Tibial artery (tissue), 4 donors: Measurements from ENCODE around the gene GALNT7.

Source experiments
- DNase-seq, 2 donors: peaks; one replicate each; pipeline ENCODE4 v3.0.0-alpha.2; 2019
- H3K27ac ChIP-seq, 2 donors: fragments of 200-600 bp; sonication (generic) in 1 of 2; 1 replicate in 1 of 2; 2 replicates in 1 of 2; pipeline ENCODE4 v1.5.1; 2018 to 2019; ENCODE audit warnings: mild to moderate bottlenecking in 1 of 2
- H3K27me3 ChIP-seq, 2 donors: fragments of 200-600 bp; sonication (generic) in 1 of 2; one replicate each; pipeline versions ENCODE4 v1.5.1 to v1.6.0; 2016 to 2019
- H3K36me3 ChIP-seq, 3 donors: fragments of 200-600 bp; sonication (generic) in 2 of 3; one replicate each; pipeline ENCODE4 v1.5.1; 2016 to 2019; ENCODE audit warnings: mild to moderate bottlenecking in 2 of 3
- H3K4me1 ChIP-seq, 4 donors: fragments of 200-600 bp; sonication (generic) in 2 of 4; 1 replicate in 3 of 4; 2 replicates in 1 of 4; pipeline ENCODE4 v1.5.1; 2016 to 2019
- H3K4me3 ChIP-seq, 2 donors: fragments of 200-600 bp; sonication (generic) in 1 of 2; 1 replicate in 1 of 2; 2 replicates in 1 of 2; pipeline ENCODE4 v1.5.1; 2018 to 2019; ENCODE audit warnings: mild to moderate bottlenecking in 2 of 2
- H3K9me3 ChIP-seq, 3 donors: fragments of 200-600 bp; sonication (generic) in 1 of 3; one replicate each; pipeline ENCODE4 v1.5.1; 2016 to 2019
- intact Hi-C: fragments of 100-400 bp; cut with DNase I; formaldehyde crosslinking; loops from one replicate; pipeline ENCODE4 v1.15.0; 2023; ENCODE audit warnings: low total_unique reads
- TF ChIP-seq, protein P1 (sequence below), 2 experiments: fragments of 200-600 bp in 1 of 2; fragments of 450-650 bp in 1 of 2; IDR thresholded peaks; one replicate each; pipeline ENCODE4 v1.5.1; 2017 to 2019; ENCODE audit warnings: antibody characterized with exemption in 2 of 2, mild to moderate bottlenecking in 1 of 2, moderate library complexity in 1 of 2

Gene GALNT7

DNA sequence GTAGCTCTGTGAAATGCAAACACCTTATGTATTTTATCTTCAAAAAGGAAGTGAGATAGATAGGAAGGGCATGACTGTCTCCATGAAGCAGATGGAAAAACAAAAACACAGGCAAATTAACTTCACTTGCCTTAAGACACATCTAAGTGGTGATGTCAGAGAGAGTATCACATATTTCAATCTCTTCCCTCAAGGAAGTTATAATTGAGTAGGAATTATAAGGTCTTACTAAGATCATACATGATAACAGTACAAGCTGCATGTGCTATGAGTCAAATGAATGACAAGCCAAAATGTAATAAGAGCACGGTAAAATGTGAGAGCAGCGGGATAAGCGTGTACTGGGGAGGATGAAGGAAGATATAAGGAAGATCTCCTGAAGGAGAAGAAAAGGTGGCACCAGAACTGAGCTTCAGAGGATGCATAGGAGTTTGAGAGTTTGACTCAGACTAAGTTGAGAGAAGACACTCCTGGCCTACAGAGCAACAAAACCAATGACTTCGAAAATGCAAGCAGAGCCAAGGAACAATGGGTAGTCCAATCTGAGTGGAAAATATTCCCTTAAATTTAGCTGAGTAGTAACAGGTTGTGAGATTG, 43.3 kb upstream of the GALNT7 start:
- TF ChIP-seq, protein P1, sequence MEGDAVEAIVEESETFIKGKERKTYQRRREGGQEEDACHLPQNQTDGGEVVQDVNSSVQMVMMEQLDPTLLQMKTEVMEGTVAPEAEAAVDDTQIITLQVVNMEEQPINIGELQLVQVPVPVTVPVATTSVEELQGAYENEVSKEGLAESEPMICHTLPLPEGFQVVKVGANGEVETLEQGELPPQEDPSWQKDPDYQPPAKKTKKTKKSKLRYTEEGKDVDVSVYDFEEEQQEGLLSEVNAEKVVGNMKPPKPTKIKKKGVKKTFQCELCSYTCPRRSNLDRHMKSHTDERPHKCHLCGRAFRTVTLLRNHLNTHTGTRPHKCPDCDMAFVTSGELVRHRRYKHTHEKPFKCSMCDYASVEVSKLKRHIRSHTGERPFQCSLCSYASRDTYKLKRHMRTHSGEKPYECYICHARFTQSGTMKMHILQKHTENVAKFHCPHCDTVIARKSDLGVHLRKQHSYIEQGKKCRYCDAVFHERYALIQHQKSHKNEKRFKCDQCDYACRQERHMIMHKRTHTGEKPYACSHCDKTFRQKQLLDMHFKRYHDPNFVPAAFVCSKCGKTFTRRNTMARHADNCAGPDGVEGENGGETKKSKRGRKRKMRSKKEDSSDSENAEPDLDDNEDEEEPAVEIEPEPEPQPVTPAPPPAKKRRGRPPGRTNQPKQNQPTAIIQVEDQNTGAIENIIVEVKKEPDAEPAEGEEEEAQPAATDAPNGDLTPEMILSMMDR (IDR thresholded peaks at IDR 0.05) = no peak
- no peak overlapping the region for H3K4me3 ChIP-seq
- no peaks in the 10 kb centered on the region for H3K27me3 ChIP-seq
- no peaks in the 10 kb centered on the region for H3K4me1 ChIP-seq
- DNase-seq = no peak
- H3K36me3 ChIP-seq = no peaks in the 10 kb centered on the region
- no peak overlapping the region for H3K27ac ChIP-seq
- intact Hi-C loops = no loop called here
- no peaks in the 10 kb centered on the region for H3K9me3 ChIP-seq

DNA sequence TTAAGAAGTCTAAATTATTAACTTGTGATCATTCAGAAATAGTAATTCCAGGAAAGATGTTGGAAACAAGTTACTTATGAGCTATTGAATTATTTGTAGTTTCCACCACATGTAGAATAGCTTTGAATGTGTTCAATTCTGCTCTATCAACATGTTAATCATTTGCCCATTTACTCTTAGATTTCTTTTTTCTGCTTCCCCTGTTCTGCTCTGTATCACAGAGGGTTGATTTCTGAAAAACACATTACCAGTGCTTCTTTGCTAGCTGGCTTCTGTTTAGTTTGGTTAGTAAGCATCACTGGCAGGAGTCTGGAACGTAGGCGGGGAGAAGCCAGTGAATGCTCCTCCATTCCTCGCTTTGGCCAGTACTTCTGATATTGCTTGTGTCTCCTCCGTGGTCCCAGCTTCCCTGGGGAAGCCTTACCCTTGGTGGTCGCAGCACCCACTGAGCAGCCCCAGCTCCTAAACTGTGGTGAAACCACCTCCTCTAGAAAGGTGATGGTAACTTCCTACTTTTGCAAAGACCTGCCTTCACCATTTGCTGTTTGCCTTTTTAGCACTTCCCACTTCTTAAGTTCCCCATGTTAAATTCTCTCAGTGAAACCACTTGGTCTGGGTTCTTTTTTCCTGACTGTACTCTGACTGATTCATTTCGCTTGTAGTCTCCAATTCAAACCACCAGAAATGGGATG, 40.3 kb upstream of the GALNT7 start:
- H3K4me1 ChIP-seq = no peaks in the 10 kb centered on the region
- H3K36me3 ChIP-seq = no peaks in the 10 kb centered on the region
- no peak overlapping the region for H3K27ac ChIP-seq
- H3K4me3 ChIP-seq = no peak overlapping the region
- TF ChIP-seq, protein P1 (IDR thresholded peaks at IDR 0.05) = no peak
- no peaks in the 10 kb centered on the region for H3K27me3 ChIP-seq
- no peaks in the 10 kb centered on the region for H3K9me3 ChIP-seq
- intact Hi-C loops = no loop called here
- DNase-seq = no peak

DNA sequence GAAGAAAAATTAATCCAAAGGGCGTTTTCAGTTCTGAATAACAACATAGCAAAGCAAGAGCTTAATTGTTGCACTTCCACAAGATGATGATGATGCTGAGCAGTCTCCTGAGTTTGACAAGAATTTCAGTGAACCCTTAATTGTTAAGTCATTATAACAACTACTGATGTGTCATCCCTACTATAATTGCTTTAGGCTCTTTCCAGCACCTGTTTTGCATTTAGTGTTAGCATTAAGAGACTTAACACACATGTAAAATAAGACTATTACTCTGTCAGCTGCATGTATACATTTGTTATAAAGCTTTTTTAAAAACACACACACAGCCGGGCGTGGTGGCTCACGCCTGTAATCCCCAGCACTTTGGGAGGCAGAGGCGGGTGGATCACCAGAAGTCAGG, 37.9 kb upstream of the GALNT7 start:
- Histone ChIP-seq H3K27ac (no peak overlapping the region), H3K27me3 (no peaks in the 10 kb centered on the region), H3K4me1 (no peaks in the 10 kb centered on the region), H3K36me3 (no peaks in the 10 kb centered on the region), H3K9me3 (no peaks in the 10 kb centered on the region), H3K4me3 (no peak overlapping the region)
- TF ChIP-seq, protein P1 (IDR thresholded peaks at IDR 0.05) = no peak
- DNase-seq = no peak
- intact Hi-C loops = no loop called here

DNA sequence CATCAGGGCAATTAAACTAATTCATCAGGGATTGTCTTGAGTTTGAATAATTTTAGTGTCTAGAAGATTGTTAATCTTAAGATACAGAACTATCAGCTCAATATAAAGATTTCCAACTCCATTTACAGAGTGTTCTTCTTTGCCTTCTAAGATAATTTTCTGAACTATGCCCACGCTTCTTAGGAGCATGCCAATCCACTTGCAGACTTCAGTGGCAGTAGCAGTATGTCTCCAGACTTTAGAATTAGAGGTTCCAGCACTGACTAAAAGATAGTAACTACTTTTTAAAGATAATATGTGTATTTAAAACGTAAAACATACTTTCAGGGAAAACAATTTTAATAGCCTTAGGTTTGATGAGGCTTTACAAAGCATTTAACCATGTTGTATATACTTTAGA, 34.2 kb upstream of the GALNT7 start:
- H3K36me3 ChIP-seq = no peaks in the 10 kb centered on the region
- TF ChIP-seq, protein P1 (IDR thresholded peaks at IDR 0.05) = no peak
- no peak for DNase-seq
- no peaks in the 10 kb centered on the region for H3K27me3 ChIP-seq
- no peak overlapping the region for H3K4me3 ChIP-seq
- H3K9me3 ChIP-seq = no peaks in the 10 kb centered on the region
- H3K27ac ChIP-seq = no peak overlapping the region
- H3K4me1 ChIP-seq = no peaks in the 10 kb centered on the region
- intact Hi-C loops = no loop called here

DNA sequence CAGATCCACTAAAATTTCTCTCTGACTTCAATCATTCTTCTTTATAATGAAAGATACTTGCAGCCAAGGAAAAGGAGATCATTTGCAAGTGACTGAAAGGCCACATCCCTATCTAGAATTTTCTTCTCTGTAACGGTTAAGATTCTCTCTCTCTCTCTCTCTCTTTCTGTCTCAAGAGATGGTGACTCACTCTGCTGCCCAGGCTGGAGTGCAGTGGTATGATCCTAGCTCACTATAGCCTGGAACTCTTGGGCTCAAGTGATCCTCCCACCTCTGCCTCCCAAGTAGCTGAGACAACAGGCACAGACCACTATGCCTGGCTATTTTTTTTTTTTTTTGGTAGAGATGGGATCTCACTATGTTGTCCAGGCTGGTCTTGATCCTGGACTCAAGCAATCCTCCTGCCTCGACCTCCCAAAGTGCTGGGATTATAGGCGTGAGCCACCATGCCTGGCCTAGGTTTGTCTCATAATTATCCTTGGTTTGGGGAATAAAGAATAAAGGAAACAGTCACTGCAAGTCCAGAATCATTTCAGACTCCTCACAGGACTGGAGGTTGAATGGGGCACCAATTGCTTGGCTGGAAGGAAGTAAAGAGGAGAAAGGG, 33.3 kb upstream of the GALNT7 start:
- Histone ChIP-seq H3K9me3 (no peaks in the 10 kb centered on the region), H3K27me3 (no peaks in the 10 kb centered on the region), H3K36me3 (no peaks in the 10 kb centered on the region), H3K27ac (no peak overlapping the region), H3K4me3 (no peak overlapping the region), H3K4me1 (no peaks in the 10 kb centered on the region)
- intact Hi-C loops = no loop called here
- DNase-seq = no peak
- TF ChIP-seq, protein P1 (IDR thresholded peaks at IDR 0.05) = no peak
